ENCODE measurements around the gene EDEM2.
"Not testable (repeated sequence)": the region's sequence is repeated elsewhere in the genome, so short reads cannot be mapped to it uniquely, and the experiment has no call there.

The EDEM2 gene

GRCh38 chr20:35151736-35152135 is 4.6 kb upstream of the EDEM2 start:
- no peak overlapping the region for H3K27ac ChIP-seq
- no peak overlapping the region for H3K4me3 ChIP-seq
- H3K36me3 ChIP-seq: no peaks in the 10 kb centered on the region
- H3K4me1 ChIP-seq: peaks cover 10 to 18% (median 11%) of the 10 kb centered on the region in 10 experiments
- H3K4me2 ChIP-seq: peak overlapping the region in 1 of 11 experiments; percentile 34; a peak in 2 of 22 replicates
- H3K9ac ChIP-seq: no peak overlapping the region
- no peaks in the 10 kb centered on the region for H3K27me3 ChIP-seq
- H3K9me3 ChIP-seq (replicated peaks in 1 of 11): peaks cover 0 to 5% (median 0%) of the 10 kb centered on the region in 11 experiments; a peak in 3 of 22 replicates
- no peaks in the 10 kb centered on the region for H4K20me1 ChIP-seq
- no peak for TF ChIP-seq Cebpa-rat (IDR thresholded peaks at IDR 0.05)

- Histone ChIP-seq H3K9ac (no peak overlapping the region), H3K4me2 (peak overlapping the region in 1 of 11 experiments; percentile 34; a peak in 1 of 22 replicates), H3K27me3 (no peaks in the 10 kb centered on the region), H4K20me1 (no peaks in the 10 kb centered on the region), H3K27ac (no peak overlapping the region), H3K4me3 (no peak overlapping the region), H3K9me3 (replicated peaks in 1 of 11) (peaks cover 0 to 5% (median 0%) of the 10 kb centered on the region in 11 experiments; a peak in 3 of 22 replicates), H3K36me3 (no peaks in the 10 kb centered on the region), H3K4me1 (peaks cover 16 to 22% (median 17%) of the 10 kb centered on the region in 10 experiments)
- no peak for TF ChIP-seq Cebpa-rat (IDR thresholded peaks at IDR 0.05)
Measured at GRCh38 chr20:35150846-35151579, 3.9 kb upstream of the EDEM2 start.

DNA sequence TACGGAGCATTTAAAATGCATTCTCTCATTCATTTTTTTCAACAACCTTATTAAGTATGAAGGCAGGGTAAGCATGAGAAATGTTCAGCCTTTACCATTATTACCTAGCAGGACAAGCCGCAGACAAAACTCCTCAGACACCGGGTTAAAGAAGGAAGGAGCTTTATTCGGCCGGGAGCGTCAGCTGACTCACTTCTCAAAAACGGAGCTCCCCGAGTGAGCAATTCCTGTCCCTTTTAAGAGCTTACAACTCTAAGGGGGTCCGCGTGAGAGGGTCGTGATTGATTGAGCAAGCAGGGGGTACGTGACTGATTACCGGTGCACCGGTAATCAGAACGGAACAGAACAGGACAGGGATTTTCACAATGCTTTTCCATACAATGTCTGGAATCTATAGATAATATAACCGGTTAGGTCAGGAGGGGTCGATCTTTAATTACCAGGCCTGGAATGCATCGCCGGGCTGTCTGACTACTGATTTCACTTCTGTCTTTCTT is 487 bp upstream of the EDEM2 start:
- peak overlapping the region; percentile 74 to 89 (median 79) for H3K27ac ChIP-seq
- peak overlapping the region; percentile 80 to 98 (median 93) for H3K4me2 ChIP-seq
- peak overlapping the region; percentile 75 to 91 (median 84) for H3K9ac ChIP-seq
- H4K20me1 ChIP-seq; H3K9me3 ChIP-seq (replicated peaks in 1 of 11); H3K27me3 ChIP-seq: not testable (repeated sequence)
- peaks cover 35 to 56% (median 39%) of the 10 kb centered on the region in 10 experiments for H3K4me1 ChIP-seq
- H3K4me3 ChIP-seq: peak overlapping the region; percentile 77 to 93 (median 85)
- H3K36me3 ChIP-seq: peaks cover 0 to 15% (median 14%) of the 10 kb centered on the region in 11 experiments; a peak in 20 of 22 replicates

DNA sequence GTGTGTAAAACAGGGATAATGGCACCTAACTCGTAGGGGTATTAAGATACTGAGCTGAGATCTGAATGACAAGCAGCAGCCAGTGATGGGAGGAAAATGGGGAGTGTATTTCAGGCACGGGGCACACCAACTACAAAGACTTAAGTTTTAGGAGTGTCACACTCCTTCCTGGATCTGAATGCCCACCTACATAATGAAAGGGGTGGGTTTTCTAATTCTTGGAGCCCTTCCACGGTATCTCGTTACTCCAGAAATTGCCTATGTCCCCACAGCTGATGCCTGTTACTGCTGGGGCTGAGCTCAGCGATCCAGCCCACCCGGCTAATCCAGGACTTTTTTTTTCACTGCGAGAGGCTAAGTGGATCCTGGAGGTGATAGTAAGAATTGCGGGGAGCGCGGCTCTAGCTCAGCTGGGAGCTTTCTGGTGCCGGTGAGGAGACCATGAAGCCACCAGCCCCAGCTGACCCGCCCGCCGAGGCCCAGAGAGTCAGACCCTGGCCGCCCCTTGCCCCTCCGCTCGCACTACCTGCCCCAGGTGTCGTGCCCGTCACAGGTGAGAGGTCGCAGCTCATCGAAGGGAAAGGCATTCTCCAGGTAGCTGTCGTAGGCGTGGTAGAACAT is 727 bp downstream of the EDEM2 start:
- Histone ChIP-seq H4K20me1 (peaks cover 0 to 6% (median 0%) of the 10 kb centered on the region in 11 experiments; a peak in 2 of 22 replicates), H3K9me3 (replicated peaks in 1 of 11) (no peaks in the 10 kb centered on the region), H3K36me3 (peaks cover 12 to 27% (median 26%) of the 10 kb centered on the region in 11 experiments), H3K9ac (peak overlapping the region; percentile 75 to 91 (median 84)), H3K4me2 (peak overlapping the region; percentile 85 to 98 (median 96)), H3K27ac (peak overlapping the region; percentile 74 to 89 (median 79)), H3K27me3 (no peaks in the 10 kb centered on the region), H3K4me1 (peaks cover 35 to 64% (median 39%) of the 10 kb centered on the region in 10 experiments), H3K4me3 (peak overlapping the region; percentile 77 to 93 (median 85))
- TF ChIP-seq Cebpa-rat (IDR thresholded peaks at IDR 0.05): no peak

GRCh38 chr20:35145141-35145564 is 2.0 kb downstream of the EDEM2 start:
- Histone ChIP-seq H4K20me1 (peaks cover 0 to 6% (median 0%) of the 10 kb centered on the region in 11 experiments; a peak in 2 of 22 replicates), H3K4me3 (peak overlapping the region in 4 of 10 experiments; percentile 17 to 86 (median 58); a peak in 6 of 20 replicates), H3K4me2 (peak overlapping the region; percentile 33 to 98 (median 85)), H3K4me1 (peaks cover 35 to 65% (median 39%) of the 10 kb centered on the region in 10 experiments), H3K9me3 (replicated peaks in 1 of 11) (no peaks in the 10 kb centered on the region), H3K9ac (peak overlapping the region; percentile 5 to 65 (median 48); a peak in 14 of 22 replicates), H3K36me3 (peaks cover 20 to 40% (median 38%) of the 10 kb centered on the region in 11 experiments), H3K27me3 (no peaks in the 10 kb centered on the region), H3K27ac (peak overlapping the region in 9 of 11 experiments; percentile 51 to 85 (median 64); a peak in 17 of 22 replicates)
- TF ChIP-seq Cebpa-rat (IDR thresholded peaks at IDR 0.05): no peak

DNA sequence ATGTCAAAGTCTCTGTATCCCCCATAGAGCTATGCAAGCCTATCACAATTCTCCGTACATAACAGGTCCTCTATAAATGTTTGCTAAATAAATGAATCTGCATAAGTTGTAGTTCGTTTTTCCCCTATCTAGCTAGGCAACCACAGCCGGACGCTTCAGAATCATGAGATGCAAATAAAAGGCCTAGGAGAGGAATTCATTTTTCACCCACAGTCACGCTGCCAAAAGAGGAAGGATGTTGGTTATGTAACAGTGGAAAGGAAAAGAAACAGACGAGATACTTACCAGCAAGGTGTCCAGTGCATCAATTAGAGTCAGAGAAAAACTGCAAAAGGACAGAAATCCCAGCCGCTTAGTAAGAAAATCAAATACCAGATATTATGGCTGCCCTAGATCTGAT is 2.4 kb downstream of the EDEM2 start:
- H3K4me2 ChIP-seq: peak overlapping the region; percentile 33 to 98 (median 85)
- peak overlapping the region; percentile 22 to 65 (median 52); a peak in 18 of 22 replicates for H3K9ac ChIP-seq

GRCh38 chr20:35135867-35136586 is 11.1 kb downstream of the EDEM2 start:
- Histone ChIP-seq H3K9ac (no peak overlapping the region), H4K20me1 (peaks cover 0 to 81% (median 0%) of the 10 kb centered on the region in 11 experiments; a peak in 6 of 22 replicates)

More for the DNA sequence above, 2.4 kb downstream of the EDEM2 start:
- no peaks in the 10 kb centered on the region for H3K9me3 ChIP-seq (replicated peaks in 1 of 11)
- H3K27me3 ChIP-seq: no peaks in the 10 kb centered on the region
- peaks cover 0 to 10% (median 0%) of the 10 kb centered on the region in 11 experiments; a peak in 2 of 22 replicates for H4K20me1 ChIP-seq
- H3K36me3 ChIP-seq: peaks cover 25 to 45% (median 43%) of the 10 kb centered on the region in 11 experiments
- TF ChIP-seq Cebpa-rat (IDR thresholded peaks at IDR 0.05): no peak
- peak overlapping the region in 4 of 10 experiments; percentile 17 to 86 (median 58); a peak in 6 of 20 replicates for H3K4me3 ChIP-seq
- H3K4me1 ChIP-seq: peaks cover 35 to 65% (median 39%) of the 10 kb centered on the region in 10 experiments
- peak overlapping the region in 10 of 11 experiments; percentile 17 to 85 (median 64); a peak in 18 of 22 replicates for H3K27ac ChIP-seq

GRCh38 chr20:35134880-35135279 is 12.3 kb downstream of the EDEM2 start:
- Histone ChIP-seq H4K20me1 (peaks cover 0 to 77% (median 0%) of the 10 kb centered on the region in 11 experiments; a peak in 6 of 22 replicates), H3K27me3 (no peaks in the 10 kb centered on the region), H3K9ac (0 out of 22 replicates have a peak overlapping the region, but pooled peaks of 1 of the 11 experiments have one; percentile 5), H3K27ac (peak overlapping the region in 1 of 11 experiments; percentile 53; a peak in 1 of 22 replicates), H3K9me3 (replicated peaks in 1 of 11) (no peaks in the 10 kb centered on the region), H3K36me3 (peaks cover 86 to 100% (median 97%) of the 10 kb centered on the region in 11 experiments), H3K4me3 (no peak overlapping the region), H3K4me1 (peaks cover 0 to 3% (median 0%) of the 10 kb centered on the region in 10 experiments; a peak in 7 of 20 replicates), H3K4me2 (no peak overlapping the region)
- TF ChIP-seq Cebpa-rat (IDR thresholded peaks at IDR 0.05): no peak

More at GRCh38 chr20:35135867-35136586, 11.1 kb downstream of the EDEM2 start:
- no peak overlapping the region for H3K4me2 ChIP-seq
- peaks cover 86 to 100% (median 96%) of the 10 kb centered on the region in 11 experiments for H3K36me3 ChIP-seq
- no peak overlapping the region for H3K4me3 ChIP-seq
- TF ChIP-seq Cebpa-rat (IDR thresholded peaks at IDR 0.05): no peak
- no peaks in the 10 kb centered on the region for H3K9me3 ChIP-seq (replicated peaks in 1 of 11)
- H3K27ac ChIP-seq: no peak overlapping the region
- no peaks in the 10 kb centered on the region for H3K4me1 ChIP-seq
- H3K27me3 ChIP-seq: no peaks in the 10 kb centered on the region

All from BLaER1 treated with 17β-estradiol and CSF1 and Interleukin-3, amounts not matched to agents 10 nM and 100 nM (cell line).